ENCODE data around the gene UST. TPM values are rescaled to one million over a fixed set of nuclear protein-coding genes. Genes with fewer than 3 reads are reported as not detected.
"Not testable (repeated sequence)": the region's sequence is repeated elsewhere in the genome, so short reads cannot be mapped to it uniquely, and the experiment has no call there.

UST gene
- polyA plus RNA-seq, 1 donor from 2014 or later, result 7.5 TPM

DNA sequence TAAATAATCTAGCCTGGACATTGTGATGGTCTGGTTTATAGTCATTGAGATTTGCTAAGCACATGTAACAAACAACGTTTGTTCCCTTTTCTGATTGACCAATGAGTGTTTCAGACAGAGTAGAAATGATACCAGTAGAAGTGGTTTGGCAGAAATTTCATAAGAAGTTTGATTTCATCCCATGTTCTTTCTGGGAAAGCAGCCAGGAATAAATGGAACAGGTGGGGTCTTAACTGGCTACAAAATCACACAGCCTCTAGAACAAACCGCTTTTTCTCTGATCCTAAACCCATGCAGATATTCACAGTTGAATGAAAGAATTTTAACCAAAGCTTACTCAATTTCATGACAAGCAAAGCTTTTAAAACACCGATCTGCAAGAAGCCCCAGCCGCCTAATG is 227.5 kb downstream of the UST start:
- Histone ChIP-seq H3K27me3 (ENCODE audit: insufficient read depth, low read depth, low read length) (no peaks in the 10 kb centered on the region), H3K4me3 (ENCODE audit: low read length) (no peak overlapping the region), H4K20me1 (ENCODE audit: insufficient read depth) (no peaks in the 10 kb centered on the region), H3K27ac (ENCODE audit: low read length) (no peak overlapping the region), H3F3A (ENCODE audit: insufficient read depth, low read length, poor library complexity, severe bottlenecking) (no peaks in the 10 kb centered on the region), H3K36me3 (ENCODE audit: insufficient read depth, low read length) (no peaks in the 10 kb centered on the region), H3K79me2 (replicated peaks; ENCODE audit: insufficient read depth, low read length) (no peaks in the 10 kb centered on the region), H3K9ac (ENCODE audit: low read length) (no peak overlapping the region), H2AFZ (ENCODE audit: low read depth, low read length) (no peak overlapping the region), H3K4me2 (ENCODE audit: low read length) (no peak overlapping the region), H3K9me3 (ENCODE audit: low read length) (no peaks in the 10 kb centered on the region), H3K9me2 (ENCODE audit: insufficient read depth, low read length) (no peaks in the 10 kb centered on the region)
- TF ChIP-seq RAD21 (conservative IDR thresholded peaks at IDR 0.05) (no peak), POLR2AphosphoS5 (IDR thresholded peaks at IDR 0.05) (no peak), TAF1 (IDR thresholded peaks at IDR 0.05; ENCODE audit: low read depth) (no peak), MXI1 (conservative IDR thresholded peaks at IDR 0.05; ENCODE audit: poor library complexity, severe bottlenecking) (no peak), EZH2 (IDR thresholded peaks at IDR 0.05; ENCODE audit: borderline replicate concordance, insufficient read depth, low read length, poor library complexity, severe bottlenecking) (no peak), SMC3 (conservative IDR thresholded peaks at IDR 0.05; ENCODE audit: poor library complexity) (no peak), EP300 (conservative IDR thresholded peaks at IDR 0.05; ENCODE audit: poor library complexity, severe bottlenecking) (no peak)
- TF ChIP-seq, protein P1, sequence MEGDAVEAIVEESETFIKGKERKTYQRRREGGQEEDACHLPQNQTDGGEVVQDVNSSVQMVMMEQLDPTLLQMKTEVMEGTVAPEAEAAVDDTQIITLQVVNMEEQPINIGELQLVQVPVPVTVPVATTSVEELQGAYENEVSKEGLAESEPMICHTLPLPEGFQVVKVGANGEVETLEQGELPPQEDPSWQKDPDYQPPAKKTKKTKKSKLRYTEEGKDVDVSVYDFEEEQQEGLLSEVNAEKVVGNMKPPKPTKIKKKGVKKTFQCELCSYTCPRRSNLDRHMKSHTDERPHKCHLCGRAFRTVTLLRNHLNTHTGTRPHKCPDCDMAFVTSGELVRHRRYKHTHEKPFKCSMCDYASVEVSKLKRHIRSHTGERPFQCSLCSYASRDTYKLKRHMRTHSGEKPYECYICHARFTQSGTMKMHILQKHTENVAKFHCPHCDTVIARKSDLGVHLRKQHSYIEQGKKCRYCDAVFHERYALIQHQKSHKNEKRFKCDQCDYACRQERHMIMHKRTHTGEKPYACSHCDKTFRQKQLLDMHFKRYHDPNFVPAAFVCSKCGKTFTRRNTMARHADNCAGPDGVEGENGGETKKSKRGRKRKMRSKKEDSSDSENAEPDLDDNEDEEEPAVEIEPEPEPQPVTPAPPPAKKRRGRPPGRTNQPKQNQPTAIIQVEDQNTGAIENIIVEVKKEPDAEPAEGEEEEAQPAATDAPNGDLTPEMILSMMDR (IDR thresholded peaks at IDR 0.05; ENCODE audit: poor library complexity, severe bottlenecking), result no peak
- TF ChIP-seq, protein P2, sequence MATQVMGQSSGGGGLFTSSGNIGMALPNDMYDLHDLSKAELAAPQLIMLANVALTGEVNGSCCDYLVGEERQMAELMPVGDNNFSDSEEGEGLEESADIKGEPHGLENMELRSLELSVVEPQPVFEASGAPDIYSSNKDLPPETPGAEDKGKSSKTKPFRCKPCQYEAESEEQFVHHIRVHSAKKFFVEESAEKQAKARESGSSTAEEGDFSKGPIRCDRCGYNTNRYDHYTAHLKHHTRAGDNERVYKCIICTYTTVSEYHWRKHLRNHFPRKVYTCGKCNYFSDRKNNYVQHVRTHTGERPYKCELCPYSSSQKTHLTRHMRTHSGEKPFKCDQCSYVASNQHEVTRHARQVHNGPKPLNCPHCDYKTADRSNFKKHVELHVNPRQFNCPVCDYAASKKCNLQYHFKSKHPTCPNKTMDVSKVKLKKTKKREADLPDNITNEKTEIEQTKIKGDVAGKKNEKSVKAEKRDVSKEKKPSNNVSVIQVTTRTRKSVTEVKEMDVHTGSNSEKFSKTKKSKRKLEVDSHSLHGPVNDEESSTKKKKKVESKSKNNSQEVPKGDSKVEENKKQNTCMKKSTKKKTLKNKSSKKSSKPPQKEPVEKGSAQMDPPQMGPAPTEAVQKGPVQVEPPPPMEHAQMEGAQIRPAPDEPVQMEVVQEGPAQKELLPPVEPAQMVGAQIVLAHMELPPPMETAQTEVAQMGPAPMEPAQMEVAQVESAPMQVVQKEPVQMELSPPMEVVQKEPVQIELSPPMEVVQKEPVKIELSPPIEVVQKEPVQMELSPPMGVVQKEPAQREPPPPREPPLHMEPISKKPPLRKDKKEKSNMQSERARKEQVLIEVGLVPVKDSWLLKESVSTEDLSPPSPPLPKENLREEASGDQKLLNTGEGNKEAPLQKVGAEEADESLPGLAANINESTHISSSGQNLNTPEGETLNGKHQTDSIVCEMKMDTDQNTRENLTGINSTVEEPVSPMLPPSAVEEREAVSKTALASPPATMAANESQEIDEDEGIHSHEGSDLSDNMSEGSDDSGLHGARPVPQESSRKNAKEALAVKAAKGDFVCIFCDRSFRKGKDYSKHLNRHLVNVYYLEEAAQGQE (IDR thresholded peaks at IDR 0.05; ENCODE audit: borderline replicate concordance), result no peak

DNA sequence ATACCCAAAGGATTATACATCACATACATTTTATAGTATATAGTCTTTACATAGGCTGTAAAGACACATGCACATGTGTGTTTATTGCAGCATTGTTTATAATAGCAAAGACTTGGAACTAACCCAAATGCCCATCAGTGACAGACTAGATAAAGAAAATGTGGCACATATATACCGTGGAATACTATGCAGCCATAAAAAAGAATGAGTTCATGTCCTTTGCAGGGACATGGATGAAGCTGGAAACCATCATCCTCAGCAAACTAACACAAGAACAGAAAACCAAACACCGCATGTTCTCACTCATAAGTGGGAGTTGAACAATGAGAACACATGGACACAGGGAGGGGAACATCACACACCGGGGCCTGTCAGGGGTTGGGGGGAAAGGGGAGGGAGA is 231.5 kb downstream of the UST start:
- not testable (repeated sequence) for H3K27ac ChIP-seq (ENCODE audit: low read length)

More for the DNA sequence above, 231.5 kb downstream of the UST start:
- H3K4me2 ChIP-seq (ENCODE audit: low read length); H3K79me2 ChIP-seq (replicated peaks; ENCODE audit: insufficient read depth, low read length); H3F3A ChIP-seq (ENCODE audit: insufficient read depth, low read length, poor library complexity, severe bottlenecking); H3K36me3 ChIP-seq (ENCODE audit: insufficient read depth, low read length); H3K9me3 ChIP-seq (ENCODE audit: low read length); H3K27me3 ChIP-seq (ENCODE audit: insufficient read depth, low read depth, low read length); H3K4me3 ChIP-seq (ENCODE audit: low read length); H2AFZ ChIP-seq (ENCODE audit: low read depth, low read length); H3K9ac ChIP-seq (ENCODE audit: low read length); H4K20me1 ChIP-seq (ENCODE audit: insufficient read depth); H3K9me2 ChIP-seq (ENCODE audit: insufficient read depth, low read length): not testable (repeated sequence)
